ENCODE data around the gene NXPH4.

DNA sequence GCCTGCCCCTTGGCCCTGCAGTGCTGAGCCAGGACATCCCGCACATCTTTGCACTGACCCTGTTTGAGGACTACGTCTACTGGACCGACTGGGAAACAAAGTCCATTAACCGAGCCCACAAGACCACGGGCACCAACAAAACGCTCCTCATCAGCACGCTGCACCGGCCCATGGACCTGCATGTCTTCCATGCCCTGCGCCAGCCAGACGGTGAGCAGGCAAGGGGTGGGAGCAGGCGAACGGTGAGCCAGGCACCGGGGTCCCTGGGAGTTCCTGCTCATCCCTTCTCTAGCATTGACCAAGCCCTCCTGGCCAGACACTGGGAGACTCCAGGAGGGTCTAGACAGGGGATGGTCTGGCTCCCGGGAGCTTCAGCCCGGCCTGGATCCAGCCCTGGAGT lies 17.4 kb upstream of the NXPH4 start:
- no peak for TF ChIP-seq CTCF (IDR thresholded peaks at IDR 0.05)
- no peak for TF ChIP-seq EZH2 (IDR thresholded peaks at IDR 0.05; ENCODE audit: borderline replicate concordance, insufficient read depth, low read depth, low read length, poor library complexity, severe bottlenecking)

All from B cell (primary cell).